ENCODE data around the gene PUSL1. TPM values are rescaled to one million over a fixed set of nuclear protein-coding genes. Genes with fewer than 3 reads are reported as not detected.

Gene PUSL1
- total and polyA plus RNA-seq, 2 of the 4 experiments (the other 2 are of a cell fraction): 10.9 to 33.0 TPM

- Histone ChIP-seq H3K9me1 (ENCODE audit: insufficient read depth, low read length) (peaks cover 4% of the 10 kb centered on the region), H3K4me1 (ENCODE audit: control insufficient read depth, insufficient read depth, low read length) (peaks cover 8% of the 10 kb centered on the region; the same call in 1 of the 2 replicates), H3K9ac (ENCODE audit: low read depth, low read length) (no peak overlapping the region), H2BK20ac (ENCODE audit: low read depth, low read length) (no peak overlapping the region), H4K20me1 (ENCODE audit: insufficient read depth, low read length) (peaks cover 57% of the 10 kb centered on the region), H2AK9ac (replicated peaks; ENCODE audit: low read depth, low read length, poor library complexity) (peak overlapping the region; percentile 72), H2BK15ac (ENCODE audit: low read depth, low read length) (no peak overlapping the region), H3K79me1 (ENCODE audit: low read depth in 1 of 2, low read length in 2 of 2) (peaks cover 16 to 58% of the 10 kb centered on the region in 2 experiments), H3K27ac (ENCODE audit: insufficient read depth, low read length) (no peak overlapping the region), H2BK5ac (ENCODE audit: low read depth, low read length, poor library complexity, severe bottlenecking) (no peak overlapping the region), H3K27me3 (ENCODE audit: control insufficient read depth, insufficient read depth, low read length) (no peaks in the 10 kb centered on the region), H2AK5ac (ENCODE audit: low read depth, low read length) (no peak overlapping the region), H3K23ac (ENCODE audit: low read depth, low read length) (no peak overlapping the region), H4K8ac (ENCODE audit: low read depth in 2 of 2, low read length in 2 of 2) (no peak overlapping the region), H3K36me3 (ENCODE audit: control insufficient read depth, insufficient read depth, low read length) (peaks cover 72% of the 10 kb centered on the region), H2BK120ac (ENCODE audit: low read depth, low read length) (no peak overlapping the region), H4K5ac (ENCODE audit: low read depth, low read length) (no peak overlapping the region), H2AFZ (replicated peaks; ENCODE audit: low read length, poor library complexity) (peak overlapping the region; percentile 58), H4K91ac (ENCODE audit: insufficient read depth, low read depth, low read length) (no peak overlapping the region), H3K4me3 (ENCODE audit: insufficient read depth, low read depth, low read length) (no peak overlapping the region), H3K18ac (ENCODE audit: low read depth, low read length) (no peak overlapping the region), H3K9me3 (ENCODE audit: control insufficient read depth, insufficient read depth, low read length) (no peaks in the 10 kb centered on the region), H3K4me2 (ENCODE audit: low read depth, low read length) (no peak overlapping the region), H3K4ac (ENCODE audit: low read depth, low read length) (no peak overlapping the region), H3K56ac (ENCODE audit: extremely low read depth, insufficient read depth, low read length) (no peak overlapping the region), H3K14ac (replicated peaks; ENCODE audit: low read depth, low read length) (no peak overlapping the region)
- ChIA-PET POLR2A (ENCODE audit: unreplicated experiment) (no interaction called here), CTCF (no interaction called here)
- DNase-seq (no peak), ATAC-seq (ENCODE audit: low read depth) (no peak)
- in situ Hi-C loops (cut with MboI; ENCODE audit: low sequenced_read_pairs) (no loop called here), dilution Hi-C loops (cut with HindIII; ENCODE audit: low sequenced_read_pairs, unreplicated experiment) (no loop called here), intact Hi-C loops (cut with micrococcal nuclease) (no loop called here)
- 94% methylated on average over 14 of the region's 23 CpGs; no CpG with 5 or more reads in 1 of the 2 experiments for WGBS, 2 experiments (ENCODE audit: extremely low coverage in 2 of 2, insufficient read length in 1 of 2)
- no TSS peak for BruUV-seq (replicated peaks)
- TF ChIP-seq ELK1 (IDR thresholded peaks at IDR 0.05; ENCODE audit: borderline replicate concordance, low read depth, low read length) (no peak), RAD21 (IDR thresholded peaks at IDR 0.05; ENCODE audit: low read length) (no peak), NFE2L2 (IDR thresholded peaks at IDR 0.05; ENCODE audit: low read depth, low read length) (no peak), MXI1 (IDR thresholded peaks at IDR 0.05; ENCODE audit: borderline replicate concordance, low read depth, low read length) (no peak), SMC3 (IDR thresholded peaks at IDR 0.05; ENCODE audit: low read depth, low read length) (no peak), RFX5 (IDR thresholded peaks at IDR 0.05; ENCODE audit: low read depth, low read length) (no peak), CHD1 (IDR thresholded peaks at IDR 0.05; ENCODE audit: low read depth, low read length) (no peak), MAFK (IDR thresholded peaks at IDR 0.05; ENCODE audit: low read depth, low read length) (no peak), FOS (IDR thresholded peaks at IDR 0.05; ENCODE audit: low read depth, low read length) (no peak), MAZ (IDR thresholded peaks at IDR 0.05; ENCODE audit: borderline replicate concordance, low read depth, low read length) (no peak), POLR2A (IDR thresholded peaks at IDR 0.05; ENCODE audit: low read depth, low read length) (no peak), BHLHE40 (IDR thresholded peaks at IDR 0.05; ENCODE audit: low read depth, low read length) (no peak), CEBPB (IDR thresholded peaks at IDR 0.05; ENCODE audit: low read depth, low read length) (no peak), CTCF (conservative IDR thresholded peaks at IDR 0.05; ENCODE audit: low read depth, low read length) (no peak), USF2 (IDR thresholded peaks at IDR 0.05; ENCODE audit: low read depth, low read length) (no peak), RCOR1 (IDR thresholded peaks at IDR 0.05; ENCODE audit: insufficient replicate concordance, low read length) (no peak)
Measured at GRCh38 chr1:1314678-1315335, 6.4 kb downstream of the PUSL1 start.
